ENCODE data around the gene LRBA. TPM values are rescaled to one million over a fixed set of nuclear protein-coding genes. Genes with fewer than 3 reads are reported as not detected.

The LRBA gene
- total and polyA plus RNA-seq, 9 of the 15 experiments (the other 6 are each of a cell fraction or from before 2014, with no cell fraction given) = 24.2 to 88.7 (median 59.7) TPM

- no peak for TF ChIP-seq ZNF274 (IDR thresholded peaks at IDR 0.05; ENCODE audit: borderline replicate concordance, low read depth, low read length)
- peak; percentile 59; the same call in 1 of the 2 replicates for TF ChIP-seq NR2C1 (IDR thresholded peaks at IDR 0.05)
- TF ChIP-seq NR2C1 (tag; IDR thresholded peaks at IDR 0.05) = peak; percentile 51; the same call in 1 of the 2 replicates
- TF ChIP-seq DIDO1 (tag; IDR thresholded peaks at IDR 0.05; ENCODE audit: low read depth) = 0 out of 2 replicates have a peak, but pooled peaks have one; percentile 25
- TF ChIP-seq CHD2 (IDR thresholded peaks at IDR 0.05; ENCODE audit: low read depth, low read length) = no peak
- no peak for TF ChIP-seq PTTG1 (tag; IDR thresholded peaks at IDR 0.05; ENCODE audit: low read depth)
- no peak for TF ChIP-seq RFX7 (CRISPR knock-in tag; IDR thresholded peaks at IDR 0.05)
- TF ChIP-seq CHD4 (IDR thresholded peaks at IDR 0.05; ENCODE audit: insufficient read depth, insufficient replicate concordance, low read depth, low read length, poor library complexity, severe bottlenecking) = no peak
- no peak for TF ChIP-seq RERE (CRISPR knock-in tag; IDR thresholded peaks at IDR 0.05; ENCODE audit: borderline replicate concordance)
- TF ChIP-seq, protein P1, sequence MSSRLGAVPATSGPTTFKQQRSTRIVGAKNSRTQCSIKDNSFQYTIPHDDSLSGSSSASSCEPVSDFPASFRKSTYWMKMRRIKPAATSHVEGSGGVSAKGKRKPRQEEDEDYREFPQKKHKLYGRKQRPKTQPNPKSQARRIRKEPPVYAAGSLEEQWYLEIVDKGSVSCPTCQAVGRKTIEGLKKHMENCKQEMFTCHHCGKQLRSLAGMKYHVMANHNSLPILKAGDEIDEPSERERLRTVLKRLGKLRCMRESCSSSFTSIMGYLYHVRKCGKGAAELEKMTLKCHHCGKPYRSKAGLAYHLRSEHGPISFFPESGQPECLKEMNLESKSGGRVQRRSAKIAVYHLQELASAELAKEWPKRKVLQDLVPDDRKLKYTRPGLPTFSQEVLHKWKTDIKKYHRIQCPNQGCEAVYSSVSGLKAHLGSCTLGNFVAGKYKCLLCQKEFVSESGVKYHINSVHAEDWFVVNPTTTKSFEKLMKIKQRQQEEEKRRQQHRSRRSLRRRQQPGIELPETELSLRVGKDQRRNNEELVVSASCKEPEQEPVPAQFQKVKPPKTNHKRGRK (tag; IDR thresholded peaks at IDR 0.05) = no peak
- TF ChIP-seq SFPQ (IDR thresholded peaks at IDR 0.05; ENCODE audit: low read depth, low read length) = no peak
- no peak for TF ChIP-seq TGIF2 (CRISPR knock-in tag; IDR thresholded peaks at IDR 0.05)
- no peak for TF ChIP-seq ZNF583 (CRISPR knock-in tag; IDR thresholded peaks at IDR 0.05)
- peak; percentile 75 for TF ChIP-seq DMBX1 (CRISPR knock-in tag; IDR thresholded peaks at IDR 0.05; ENCODE audit: borderline replicate concordance)
- TF ChIP-seq HNRNPH1 (optimal IDR thresholded peaks at IDR 0.05; ENCODE audit: low read depth, low read length) = no peak
- no peak for TF ChIP-seq NFYB (IDR thresholded peaks at IDR 0.05; ENCODE audit: extremely low read depth, insufficient read length)
- TF ChIP-seq BRD9 (IDR thresholded peaks at IDR 0.05; ENCODE audit: low read depth, partially characterized antibody) = peak; percentile 71
- TF ChIP-seq FOSL1 (tag; conservative IDR thresholded peaks at IDR 0.05) = peak; percentile 99
Measured at GRCh38 chr4:150302553-150302952, 712.5 kb downstream of the LRBA start (continued).

All from K562 (cell line).